PFSK-1 (cell line): ENCODE measurements around the gene OVOL3.

Source experiments
- POLR2AphosphoS5 ChIP-seq: IDR thresholded peaks from 2 replicates; pipeline ENCODE4 v1.6.1; 2012; ENCODE audit warnings: low read depth, mild to moderate bottlenecking, control low read depth, low read length, moderate library complexity
- REST ChIP-seq, 2 experiments: IDR thresholded peaks; 2 replicates each; pipeline versions ENCODE4 v1.6.1 to v1.8.0; 2011 to 2012; ENCODE audit warnings: low read depth in 2 of 2, low read length in 2 of 2, control low read depth in 1 of 2, inconsistent platforms in 1 of 2, mild to moderate bottlenecking in 1 of 2, moderate library complexity in 1 of 2; ENCODE audit not compliant: insufficient read depth in 1 of 2
- SIN3A ChIP-seq: IDR thresholded peaks from 2 replicates; pipeline ENCODE4 v1.6.1; 2012; ENCODE audit warnings: mild to moderate bottlenecking, low read length, moderate library complexity, borderline replicate concordance; ENCODE audit not compliant: insufficient read depth
- TAF1 ChIP-seq: IDR thresholded peaks from 2 replicates; pipeline ENCODE4 v1.6.1; 2012; ENCODE audit warnings: low read length, control low read depth, borderline replicate concordance; ENCODE audit not compliant: insufficient read depth

DNA sequence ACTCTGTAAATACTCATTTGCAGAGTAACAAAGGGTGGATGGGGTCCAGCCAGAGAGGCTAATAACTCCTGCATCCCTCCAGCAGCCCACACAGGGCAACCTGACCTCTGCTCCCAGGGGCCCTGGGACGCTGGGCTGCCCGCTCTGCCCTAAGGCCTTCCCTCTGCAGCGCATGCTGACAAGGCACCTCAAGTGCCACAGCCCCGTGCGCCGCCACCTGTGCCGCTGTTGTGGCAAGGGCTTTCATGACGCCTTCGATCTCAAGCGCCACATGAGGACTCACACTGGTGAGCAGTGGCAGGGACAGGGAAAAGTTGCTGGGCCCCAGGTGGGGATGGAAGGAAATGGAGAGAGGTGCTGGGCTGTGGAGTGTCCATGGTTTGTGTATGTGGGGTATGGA is 1.7 kb downstream of the OVOL3 start:
- TF ChIP-seq REST (IDR thresholded peaks at IDR 0.05; ENCODE audit: insufficient read depth in 1 of 2, low read depth in 2 of 2, low read length in 2 of 2) (no peak), TAF1 (no peak), SIN3A (no peak), POLR2AphosphoS5 (no peak)
